ENCODE measurements around the gene RNF125. TPM values are rescaled to one million over a fixed set of nuclear protein-coding genes. Genes with fewer than 3 reads are reported as not detected.

RNF125 gene
- total RNA-seq (1 to 10 TPM; 3.3 to 3.8 TPM), polyA plus RNA-seq (1 to 10 TPM; 1.6 to 5.7 TPM)

- under 1% methylated on average over 66 of the region's 66 CpGs for WGBS
- peak; percentile 16 to 41 for TF ChIP-seq RAD21 (IDR thresholded peaks at IDR 0.05)
- TF ChIP-seq ZBTB33 (IDR thresholded peaks at IDR 0.05) = no peak
- TF ChIP-seq NR2F2 (IDR thresholded peaks at IDR 0.05) = no peak
- no peak for TF ChIP-seq ATF3 (IDR thresholded peaks at IDR 0.05)
- peak; percentile 59 for TF ChIP-seq TAF1 (conservative IDR thresholded peaks at IDR 0.05)
- no peak for TF ChIP-seq RXRA (IDR thresholded peaks at IDR 0.05)
- TF ChIP-seq JUND (IDR thresholded peaks at IDR 0.05) = no peak
- no peak for TF ChIP-seq MAX (IDR thresholded peaks at IDR 0.05)
- peak in 1 of 2 donors; percentile 30 for TF ChIP-seq HNF4A (conservative IDR thresholded peaks at IDR 0.05)
- TF ChIP-seq EGR1 (IDR thresholded peaks at IDR 0.05; ENCODE audit: low read depth in 2 of 2) = no peak
- no peak for TF ChIP-seq GABPA (IDR thresholded peaks at IDR 0.05 in 1 of 2, conservative IDR thresholded peaks at IDR 0.05 in 1 of 2)
- no peak for TF ChIP-seq HNF4G (IDR thresholded peaks at IDR 0.05)
- TF ChIP-seq REST (IDR thresholded peaks at IDR 0.05) = peak; percentile 30
- Histone ChIP-seq H3K4me3 (ENCODE audit: low read depth in 1 of 3, low read length in 3 of 3) (peak within 1 kb of the TSS; percentile 66 to 92 (median 75)), H3K9ac (ENCODE audit: low read depth in 1 of 2, low read length in 2 of 2) (peak within 1 kb of the TSS; percentile 95 to 98), H3K27me3 (ENCODE audit: control insufficient read depth in 4 of 4, insufficient read depth in 4 of 4, low read length in 3 of 4) (no peaks in the 10 kb centered on the region), H3K36me3 (ENCODE audit: control insufficient read depth in 4 of 4, insufficient read depth in 3 of 4, low read depth in 1 of 4, low read length in 3 of 4) (no peaks in the 10 kb centered on the region), H3K4me1 (ENCODE audit: control insufficient read depth in 4 of 4, insufficient read depth in 4 of 4, low read length in 3 of 4) (peaks cover 2 to 32% (median 20%) of the 10 kb centered on the region in 4 donors), H3K27ac (ENCODE audit: low read depth in 1 of 2, low read length in 2 of 2) (peak within 1 kb of the TSS; percentile 95), H3K9me3 (ENCODE audit: control insufficient read depth in 4 of 4, low read length in 3 of 4) (no peaks in the 10 kb centered on the region)
- DNase-seq (ENCODE audit: low spot score) = peak; percentile 66
Observed at GRCh38 chr18:32018331-32019250, at the start of gene RNF125. TSS of gene RNF125 (plus strand) at chr18:32018825. CDS start at chr18:32018864, 39 bp downstream.

- Histone ChIP-seq H3K9me3 (ENCODE audit: control insufficient read depth in 4 of 4, low read length in 3 of 4) (peaks cover 0 to 11% (median 9%) of the 10 kb centered on the region in 4 donors), H3K27ac (ENCODE audit: low read depth in 1 of 2, low read length in 2 of 2) (no peak overlapping the region), H3K9ac (ENCODE audit: low read depth in 1 of 2, low read length in 2 of 2) (no peak overlapping the region), H3K36me3 (ENCODE audit: control insufficient read depth in 4 of 4, insufficient read depth in 3 of 4, low read depth in 1 of 4, low read length in 3 of 4) (no peaks in the 10 kb centered on the region), H3K4me3 (ENCODE audit: low read depth in 1 of 3, low read length in 3 of 3) (no peak overlapping the region), H3K27me3 (ENCODE audit: control insufficient read depth in 4 of 4, insufficient read depth in 4 of 4, low read length in 3 of 4) (no peaks in the 10 kb centered on the region), H3K4me1 (ENCODE audit: control insufficient read depth in 4 of 4, insufficient read depth in 4 of 4, low read length in 3 of 4) (no peaks in the 10 kb centered on the region)
- TF ChIP-seq CTCF (IDR thresholded peaks at IDR 0.05; ENCODE audit: low read depth, low read length, missing input control) (no peak), TAF1 (conservative IDR thresholded peaks at IDR 0.05) (no peak), YY1 (IDR thresholded peaks at IDR 0.05) (no peak), RAD21 (IDR thresholded peaks at IDR 0.05) (no peak), FOXA2 (IDR thresholded peaks at IDR 0.05) (no peak)
- DNase-seq (ENCODE audit: low spot score) = no peak
- WGBS = 71% methylated on average over 3 of the region's 3 CpGs
Observed at GRCh38 chr18:31970617-31971016, 48.0 kb upstream of the RNF125 start.
